Neural cell (in vitro differentiated cells): Measurements from ENCODE around the gene ST6GALNAC1. TPM values are rescaled to one million over a fixed set of nuclear protein-coding genes. Genes with fewer than 3 reads are reported as not detected.

Experiments
- polyA plus RNA-seq: library from polyadenylated mRNA; depleted of rRNA; stranded (reverse); fragments of >200 nt; gene quantifications from 2 replicates; pipeline ENCODE4 v1.2.3, GENCODE V29; 2014
- small RNA-seq, 3 experiments: library from RNA; depleted of rRNA; stranded (forward); fragments of <200 nt; gene quantifications; one replicate each; pipeline ENCODE3, GENCODE V24; 2012

ST6GALNAC1 gene
- polyA plus RNA-seq, 1 donor from 2014 or later: not detected

Small RNAs within 50 kb of the gene (small RNA-seq; reads per million reads assigned to genes)
- 0 reads per million in 3 experiments for gene AC015802.2
- gene RNU6-227P: 0 reads per million in 3 experiments

Other genes starting within 250 kb of the ST6GALNAC1 start
- 27.7 and 28.0 TPM in 2 replicates for gene UBE2O, start 190.6 kb downstream of the ST6GALNAC1 start, polyA plus RNA-seq
- not detected in 2 replicates for gene AANAT, start 176.2 kb downstream of the ST6GALNAC1 start, polyA plus RNA-seq
- gene RHBDF2, start 142.3 kb downstream of the ST6GALNAC1 start, polyA plus RNA-seq: not detected in 2 replicates
- gene CYGB, start 106.0 kb downstream of the ST6GALNAC1 start, polyA plus RNA-seq: 9.6 and 12.9 TPM in 2 replicates
- 13.2 and 22.5 TPM in 2 replicates for gene PRCD, start 103.7 kb downstream of the ST6GALNAC1 start, polyA plus RNA-seq
- not detected in 2 replicates for gene ST6GALNAC2, start 57.9 kb downstream of the ST6GALNAC1 start, polyA plus RNA-seq
- 137 and 143 TPM in 2 replicates for gene MXRA7, start 67.2 kb upstream of the ST6GALNAC1 start, polyA plus RNA-seq
- gene JMJD6, start 82.8 kb upstream of the ST6GALNAC1 start, polyA plus RNA-seq: 21.7 and 37.6 TPM in 2 replicates
- 53.3 and 59.8 TPM in 2 replicates for gene METTL23, start 83.1 kb upstream of the ST6GALNAC1 start, polyA plus RNA-seq
- 350 and 355 TPM in 2 replicates for gene SRSF2, start 93.6 kb upstream of the ST6GALNAC1 start, polyA plus RNA-seq
- gene MFSD11, start 94.4 kb upstream of the ST6GALNAC1 start, polyA plus RNA-seq: 36.1 and 43.1 TPM in 2 replicates
- 8.8 and 17.6 TPM in 2 replicates for gene MGAT5B, start 224.6 kb upstream of the ST6GALNAC1 start, polyA plus RNA-seq